GM19238 (cell line): ENCODE data around the gene ARAF.
A peak's percentile ranks its signal among the peaks of the same experiment; 100 is the strongest.
"Not testable (repeated sequence)": the region's sequence is repeated elsewhere in the genome, so short reads cannot be mapped to it uniquely, and the experiment has no call there.

Experiments
- DNase-seq: peaks from one replicate; pipeline ENCODE4 v3.0.0; 2011; ENCODE audit warnings: low spot score; ENCODE audit not compliant: insufficient read length

The ARAF gene

GRCh38 chrX:47560934-47561658 is at the start of gene ARAF:
TSS of gene ARAF (plus strand) at chrX:47561205. CDS start at chrX:47562968, 1,763 bp downstream.
- DNase-seq: peak; percentile 78

DNA sequence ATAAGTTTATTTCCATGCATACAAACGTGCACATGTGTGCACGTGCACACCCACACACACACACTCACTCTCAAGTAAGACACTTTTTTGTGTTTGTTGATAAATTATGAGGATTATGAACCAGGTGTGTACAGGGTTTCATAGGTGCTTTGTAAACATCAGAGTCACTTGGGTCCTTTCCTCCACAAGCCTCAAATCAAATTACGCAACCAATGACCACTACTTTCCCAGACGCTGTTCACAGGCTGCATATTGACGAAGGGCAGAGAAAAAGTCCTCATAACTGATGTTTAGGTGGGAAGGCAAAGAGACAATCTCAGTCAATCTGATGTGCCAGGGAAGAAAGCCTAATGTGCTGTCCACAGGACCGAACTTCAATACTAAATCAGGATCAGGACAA is 48.6 kb upstream of the ARAF start:
- not testable (repeated sequence) for DNase-seq

GRCh38 chrX:47513034-47513965 is 47.7 kb upstream of the ARAF start:
- not testable (repeated sequence) for DNase-seq

GRCh38 chrX:47514533-47515235 is 46.3 kb upstream of the ARAF start:
- no peak for DNase-seq

GRCh38 chrX:47515941-47516665 is 44.9 kb upstream of the ARAF start:
- DNase-seq: no peak

DNA sequence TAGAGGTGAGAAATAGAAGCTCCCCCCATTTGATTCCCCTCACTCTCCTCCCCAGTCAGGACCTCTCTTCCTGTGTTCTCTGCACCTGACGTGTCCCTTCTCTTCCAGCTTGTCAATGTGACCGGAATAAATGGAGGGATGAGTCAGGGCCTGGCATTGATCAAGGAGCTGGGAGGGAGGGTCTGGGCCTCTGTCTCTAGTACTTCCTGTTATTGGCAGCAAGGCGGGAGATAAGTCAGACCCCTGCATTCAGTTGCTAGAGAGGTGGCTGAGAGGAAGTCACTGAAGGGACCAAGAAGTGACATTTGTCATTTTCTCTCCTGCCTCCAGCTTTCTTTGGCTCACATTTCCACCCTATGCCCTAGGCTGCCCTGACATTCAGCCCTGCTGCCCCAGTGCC is 42.9 kb upstream of the ARAF start:
- DNase-seq: no peak

DNA sequence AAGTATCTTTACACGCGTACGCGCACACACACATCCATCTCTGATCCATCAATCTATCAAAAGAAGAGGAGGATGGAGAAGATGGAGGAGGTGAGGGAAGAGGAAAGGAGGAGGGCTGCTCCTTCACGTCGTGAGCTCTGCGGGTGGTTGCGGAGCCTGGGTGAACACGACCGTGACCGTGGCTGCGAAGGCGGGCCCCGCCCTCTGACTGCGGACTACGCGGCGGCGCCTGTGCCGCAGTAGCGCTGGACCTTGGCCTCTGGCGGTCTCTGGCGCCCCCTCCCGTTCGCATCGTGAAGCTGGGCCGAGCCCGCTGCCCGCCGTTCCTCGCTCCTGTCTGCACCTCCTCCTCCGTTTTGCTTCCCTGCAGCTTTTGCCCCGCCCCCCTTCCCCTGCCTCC is 37.7 kb upstream of the ARAF start:
- DNase-seq: peak; percentile 52

DNA sequence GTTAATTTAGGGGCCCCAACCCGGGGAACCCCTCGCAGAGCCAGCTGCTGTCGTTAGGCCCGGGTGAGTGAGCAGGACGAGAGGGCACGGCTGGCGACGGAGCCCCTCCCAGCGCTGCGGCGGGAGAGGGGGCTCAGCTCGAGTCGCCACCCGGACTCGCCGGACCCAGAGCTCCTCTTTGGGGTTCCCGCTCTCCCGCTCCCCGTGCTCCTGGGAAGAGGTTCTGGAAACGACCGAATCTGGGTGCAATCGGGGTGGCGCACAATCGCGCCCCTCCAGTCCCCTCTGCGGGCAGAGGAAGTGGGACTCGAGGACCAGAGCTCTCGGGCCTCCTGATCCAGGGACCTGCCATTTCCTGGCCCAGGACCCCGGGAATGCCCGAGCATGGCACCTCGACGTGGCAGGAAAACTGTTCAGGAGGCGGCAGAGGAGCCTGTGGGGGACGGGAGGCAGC is 37.3 kb upstream of the ARAF start:
- DNase-seq: no peak

DNA sequence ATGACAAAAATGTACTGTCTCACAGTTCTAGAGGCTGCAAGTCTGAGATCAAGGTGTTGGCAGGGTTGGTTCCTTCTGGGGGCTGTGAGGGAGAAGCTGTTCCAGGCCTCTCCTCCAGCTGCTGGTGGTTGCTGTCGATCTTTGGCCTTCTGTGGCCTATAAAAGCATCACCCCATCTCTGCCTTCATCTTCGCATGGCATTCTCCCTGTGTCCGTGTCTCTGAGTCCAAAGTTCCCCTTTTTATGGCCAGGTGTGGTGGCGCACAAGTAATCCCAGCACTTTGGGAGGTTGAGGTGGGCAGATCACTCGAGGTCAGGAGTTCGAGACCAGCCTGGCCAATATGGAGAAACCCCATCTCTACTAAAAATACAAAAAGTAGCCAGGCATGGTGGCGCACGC is 31.5 kb upstream of the ARAF start:
- no peak for DNase-seq

DNA sequence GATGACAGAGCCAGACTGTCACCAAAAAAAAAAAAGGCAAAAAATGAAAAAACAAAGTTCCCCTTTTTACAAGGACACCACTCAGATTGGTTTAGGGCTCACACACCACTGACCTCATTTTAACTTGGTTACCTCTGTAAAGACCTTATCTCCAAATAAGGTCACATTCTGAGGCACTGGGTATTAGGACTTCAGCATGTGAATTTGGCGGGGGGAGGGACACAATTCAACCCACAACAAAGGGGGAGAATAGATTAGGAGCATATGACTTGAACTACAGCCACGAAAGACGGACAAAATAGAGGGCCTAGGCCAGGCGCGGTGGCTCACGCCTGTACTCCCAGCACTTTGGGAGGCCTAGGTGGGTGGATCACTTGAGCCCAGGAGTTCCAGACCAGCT is 31.0 kb upstream of the ARAF start:
- DNase-seq: no peak

DNA sequence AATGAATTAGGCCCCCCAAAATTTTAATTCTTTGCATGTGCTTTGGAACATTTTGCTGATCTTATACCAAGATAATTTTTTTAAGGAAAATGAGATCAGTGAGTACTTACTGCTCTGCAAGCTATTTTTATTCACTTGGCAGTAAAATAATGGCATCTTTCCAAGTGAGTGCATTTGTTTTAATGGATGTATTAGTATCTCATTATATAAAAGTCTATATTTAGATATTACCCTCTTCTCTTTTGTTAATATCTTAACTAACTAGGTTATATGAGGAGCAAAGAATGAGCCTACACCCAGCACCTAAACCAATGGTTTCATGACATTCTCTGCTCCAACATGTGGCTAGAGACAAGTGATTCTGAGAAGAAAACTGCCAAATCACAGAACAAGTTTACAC is 21.1 kb upstream of the ARAF start:
- DNase-seq: no peak

- DNase-seq: no peak
These were observed 20.1 kb upstream of the ARAF start for GRCh38 chrX:47540754-47541538.

DNA sequence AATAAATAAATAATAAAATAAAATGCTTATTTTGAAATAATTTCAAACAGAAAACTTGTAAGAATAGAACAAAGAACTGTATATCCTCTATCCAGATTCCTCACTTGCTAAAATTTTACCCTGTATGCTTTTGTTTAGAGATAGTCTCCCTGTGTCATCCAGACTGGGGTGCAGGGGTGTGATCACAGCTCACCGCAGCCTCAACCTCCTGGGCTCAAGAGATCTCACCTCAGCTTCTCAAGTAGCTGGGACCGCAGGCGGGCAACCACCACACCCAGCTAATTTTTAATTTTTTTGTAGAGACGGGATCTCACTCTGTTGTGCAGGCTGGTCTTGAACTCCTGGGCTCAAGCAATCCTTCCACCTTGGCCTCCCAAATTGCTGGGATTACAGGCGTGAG is 17.5 kb upstream of the ARAF start:
- DNase-seq: no peak

DNA sequence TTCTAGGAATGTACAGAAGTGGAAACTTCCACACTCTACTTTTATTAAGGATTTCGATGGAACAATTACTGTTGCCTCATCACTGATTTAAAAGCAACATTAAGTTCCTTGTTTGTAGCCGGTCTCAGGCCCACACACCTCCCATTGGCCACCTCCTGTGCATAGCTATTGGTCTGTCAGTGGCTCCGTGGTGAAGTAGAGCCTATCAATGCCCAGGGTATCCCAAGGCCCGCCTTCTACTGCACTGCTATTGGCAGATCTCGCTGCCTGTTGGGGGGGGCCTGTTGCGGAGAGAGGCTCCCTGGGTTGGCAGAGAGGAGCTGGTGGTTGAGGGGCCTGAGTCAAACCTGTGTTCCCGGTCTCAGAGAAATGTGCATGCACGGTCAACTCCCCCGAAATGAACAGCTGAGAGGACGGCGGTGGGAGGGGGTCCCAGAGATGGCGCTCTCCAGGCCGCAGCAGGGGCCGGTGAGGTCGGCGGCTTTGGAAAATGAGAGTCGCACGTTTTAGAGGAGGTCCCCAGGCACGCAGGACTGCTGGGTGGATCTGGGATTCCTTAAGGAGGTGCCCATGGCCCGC is 4.9 kb upstream of the ARAF start:
- DNase-seq: peak; percentile 48

DNA sequence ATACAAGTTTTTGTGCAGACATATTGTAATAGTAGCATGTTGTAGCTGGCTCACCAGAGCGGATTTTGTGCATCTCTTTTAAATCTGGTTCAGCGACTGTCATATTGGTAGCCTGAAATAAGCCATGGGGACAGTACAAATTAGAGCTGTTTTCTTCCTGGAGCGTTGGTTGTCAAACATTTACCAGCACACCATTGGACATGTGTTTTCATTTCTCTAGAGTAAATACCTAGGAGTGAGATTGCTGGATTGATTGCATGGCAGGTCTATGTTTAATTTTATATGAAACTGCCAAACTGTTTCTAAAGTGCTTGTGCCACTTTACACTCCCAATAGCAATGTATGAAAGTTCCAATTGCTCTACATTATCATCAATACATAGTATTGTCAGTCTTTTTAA is 2.6 kb upstream of the ARAF start:
- DNase-seq: no peak

GRCh38 chrX:47560179-47560933 is 649 bp upstream of the ARAF start:
- no peak for DNase-seq

DNA sequence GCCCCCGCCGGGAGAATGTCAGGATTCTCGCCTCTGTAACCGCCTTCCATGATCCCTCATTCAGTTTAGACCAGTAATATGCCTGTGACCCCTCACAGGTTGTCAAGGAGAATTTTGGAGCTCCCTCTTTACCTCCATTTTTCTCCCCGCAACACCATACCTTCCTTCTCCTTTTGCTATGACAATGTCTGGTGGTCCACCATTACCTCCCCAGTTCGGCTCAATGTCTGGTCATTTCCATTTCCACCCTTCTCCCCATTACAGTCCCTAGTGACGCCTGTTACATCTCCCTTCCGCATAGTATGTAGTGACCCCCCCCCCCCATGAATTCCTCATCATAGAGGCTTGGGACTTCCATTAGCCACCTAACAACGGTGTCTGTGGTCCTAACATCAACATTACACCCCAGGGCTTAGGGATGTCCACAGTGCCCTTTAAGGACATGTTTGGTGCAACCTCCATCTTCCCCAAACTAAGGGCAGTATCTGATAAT is 700 bp downstream of the ARAF start:
- DNase-seq: no peak

- no peak for DNase-seq
These were observed 1.7 kb downstream of the ARAF start for GRCh38 chrX:47562615-47563243.
